Activated T-helper 2 cell treated with anti-CD3 and anti-CD28 coated beads, Interferon-gamma antibody, Interleukin-2, Interleukin-4, amounts not matched to agents 10 μg/mL and 5 μg/mL and 100 μg/mL, durations not matched to agents 14 hours and 24 hours and 36 hours (primary cell): Measurements from ENCODE around the gene SLC16A7. TPM values are rescaled to one million over a fixed set of nuclear protein-coding genes. Genes with fewer than 3 reads are reported as not detected.
A peak's percentile ranks its signal among the peaks of the same experiment; 100 is the strongest.
"Not testable (repeated sequence)": the region's sequence is repeated elsewhere in the genome, so short reads cannot be mapped to it uniquely, and the experiment has no call there.

Experiments
- DNase-seq: peaks from one replicate; pipeline ENCODE4 v3.0.0; 2021; ENCODE audit warnings: low spot score
- H3K27ac Mint-ChIP-seq: one replicate; pipeline ENCODE4 v1.8.0; 2021; ENCODE audit warnings: mixed read lengths
- H3K27me3 Mint-ChIP-seq: one replicate; pipeline ENCODE4 v1.8.0; 2021; ENCODE audit warnings: low read depth, mixed read lengths
- H3K36me3 Mint-ChIP-seq: one replicate; pipeline ENCODE4 v1.8.0; 2021; ENCODE audit warnings: low read depth, mixed read lengths
- H3K4me1 Mint-ChIP-seq: one replicate; pipeline ENCODE4 v1.8.0; 2021; ENCODE audit warnings: low read depth, mixed read lengths
- H3K4me3 Mint-ChIP-seq: one replicate; pipeline ENCODE4 v1.8.0; 2021; ENCODE audit warnings: low read depth, mild to moderate bottlenecking, moderate library complexity, mixed read lengths
- H3K9me3 Mint-ChIP-seq: one replicate; pipeline ENCODE4 v1.8.0; 2021; ENCODE audit warnings: mixed read lengths
- intact Hi-C: fragments of 100-400 bp; cut with micrococcal nuclease; formaldehyde crosslinking; loops from one replicate; pipeline ENCODE4 v1.15.1; 2023
- total RNA-seq: library from RNA; stranded (reverse); gene quantifications from 2 replicates; pipeline ENCODE4 v1.2.3, GENCODE V29; 2022

Gene SLC16A7
- total RNA-seq, 1 donor from 2014 or later: 29.1 TPM

GRCh38 chr12:59595565-59595882 is 305 bp upstream of the SLC16A7 start:
- peaks cover 29% of the 10 kb centered on the region for H3K36me3 Mint-ChIP-seq
- no peaks in the 10 kb centered on the region for H3K9me3 Mint-ChIP-seq
- no peaks in the 10 kb centered on the region for H3K27me3 Mint-ChIP-seq
- no peak for DNase-seq
- peaks cover 44% of the 10 kb centered on the region for H3K4me1 Mint-ChIP-seq
- peak overlapping the region; percentile 88 for H3K4me3 Mint-ChIP-seq
- intact Hi-C loops: loop anchor here (5.0 kb wide), 1 partner anchor 42 kb away; no protein-coding TSS in a partner anchor
- peak overlapping the region; percentile 82 for H3K27ac Mint-ChIP-seq

GRCh38 chr12:59597385-59597781 is 1.6 kb downstream of the SLC16A7 start:
- Mint-ChIP-seq H3K4me1 (peaks cover 45% of the 10 kb centered on the region), H3K36me3 (peaks cover 38% of the 10 kb centered on the region), H3K27me3 (no peaks in the 10 kb centered on the region), H3K4me3 (peak overlapping the region; percentile 88), H3K9me3 (no peaks in the 10 kb centered on the region), H3K27ac (peak overlapping the region; percentile 99)
- peak; percentile 65 for DNase-seq
- intact Hi-C loops: loop anchor here (1.0 to 5.0 kb wide), 6 partner anchors 14 to 1657 kb away; partner anchors contain the start of gene ATP23

- Mint-ChIP-seq H3K4me3 (no peak overlapping the region), H3K27ac (no peak overlapping the region), H3K36me3 (peaks cover 55% of the 10 kb centered on the region), H3K27me3 (no peaks in the 10 kb centered on the region), H3K9me3 (no peaks in the 10 kb centered on the region), H3K4me1 (peaks cover 40% of the 10 kb centered on the region)
- intact Hi-C loops: no loop called here
- DNase-seq: no peak
These were observed 4.3 kb downstream of the SLC16A7 start for GRCh38 chr12:59600171-59600570.

- Mint-ChIP-seq H3K4me3 (no peak overlapping the region), H3K36me3 (peaks cover 74% of the 10 kb centered on the region), H3K4me1 (peaks cover 24% of the 10 kb centered on the region), H3K27ac (no peak overlapping the region), H3K27me3 (no peaks in the 10 kb centered on the region), H3K9me3 (peaks cover 6% of the 10 kb centered on the region)
- no peak for DNase-seq
- intact Hi-C loops: no loop called here
These were observed 7.9 kb downstream of the SLC16A7 start for GRCh38 chr12:59603754-59604153.

GRCh38 chr12:59612823-59613434 is 17.1 kb downstream of the SLC16A7 start:
- H3K4me1 Mint-ChIP-seq, intact Hi-C loops, H3K4me3 Mint-ChIP-seq, DNase-seq, H3K27ac Mint-ChIP-seq, H3K27me3 Mint-ChIP-seq: not testable (repeated sequence)
- H3K36me3 Mint-ChIP-seq: peaks cover 60% of the 10 kb centered on the region
- peaks cover 50% of the 10 kb centered on the region for H3K9me3 Mint-ChIP-seq

- H3K4me3 Mint-ChIP-seq: no peak overlapping the region
These were observed 19.8 kb downstream of the SLC16A7 start for GRCh38 chr12:59615392-59616165.

GRCh38 chr12:59619461-59620240 is 23.8 kb downstream of the SLC16A7 start:
- H3K27me3 Mint-ChIP-seq: no peaks in the 10 kb centered on the region
- peaks cover 11% of the 10 kb centered on the region for H3K4me1 Mint-ChIP-seq
- no peak overlapping the region for H3K27ac Mint-ChIP-seq
- intact Hi-C loops: no loop called here
- no peak for DNase-seq
- no peaks in the 10 kb centered on the region for H3K9me3 Mint-ChIP-seq
- H3K36me3 Mint-ChIP-seq: peaks cover 4% of the 10 kb centered on the region
- H3K4me3 Mint-ChIP-seq: no peak overlapping the region

More at GRCh38 chr12:59615392-59616165, 19.8 kb downstream of the SLC16A7 start:
- DNase-seq: no peak
- no peak overlapping the region for H3K27ac Mint-ChIP-seq
- H3K36me3 Mint-ChIP-seq: peaks cover 36% of the 10 kb centered on the region
- intact Hi-C loops: no loop called here
- H3K4me1 Mint-ChIP-seq: peaks cover 7% of the 10 kb centered on the region
- peaks cover 30% of the 10 kb centered on the region for H3K9me3 Mint-ChIP-seq
- no peaks in the 10 kb centered on the region for H3K27me3 Mint-ChIP-seq

- intact Hi-C loops: no loop called here
- peak overlapping the region; percentile 38 for H3K27ac Mint-ChIP-seq
- H3K4me3 Mint-ChIP-seq: no peak overlapping the region
- no peak for DNase-seq
- H3K4me1 Mint-ChIP-seq: peaks cover 13% of the 10 kb centered on the region
- no peaks in the 10 kb centered on the region for H3K27me3 Mint-ChIP-seq
- peaks cover 6% of the 10 kb centered on the region for H3K36me3 Mint-ChIP-seq
- no peaks in the 10 kb centered on the region for H3K9me3 Mint-ChIP-seq
These were observed 24.5 kb downstream of the SLC16A7 start for GRCh38 chr12:59620326-59620725.

GRCh38 chr12:59624732-59625460 is 29.1 kb downstream of the SLC16A7 start:
- H3K36me3 Mint-ChIP-seq: peaks cover 21% of the 10 kb centered on the region
- no peaks in the 10 kb centered on the region for H3K27me3 Mint-ChIP-seq
- H3K9me3 Mint-ChIP-seq: no peaks in the 10 kb centered on the region
- intact Hi-C loops: no loop called here
- no peak overlapping the region for H3K27ac Mint-ChIP-seq
- peaks cover 24% of the 10 kb centered on the region for H3K4me1 Mint-ChIP-seq
- no peak for DNase-seq
- H3K4me3 Mint-ChIP-seq: no peak overlapping the region

GRCh38 chr12:59626382-59626781 is 30.6 kb downstream of the SLC16A7 start:
- Mint-ChIP-seq H3K4me3 (no peak overlapping the region), H3K9me3 (no peaks in the 10 kb centered on the region), H3K27ac (no peak overlapping the region), H3K27me3 (no peaks in the 10 kb centered on the region), H3K36me3 (peaks cover 24% of the 10 kb centered on the region), H3K4me1 (peaks cover 21% of the 10 kb centered on the region)
- DNase-seq: no peak
- intact Hi-C loops: no loop called here

- H3K4me1 Mint-ChIP-seq: peaks cover 21% of the 10 kb centered on the region
- no peak overlapping the region for H3K27ac Mint-ChIP-seq
- no peaks in the 10 kb centered on the region for H3K9me3 Mint-ChIP-seq
- no peak overlapping the region for H3K4me3 Mint-ChIP-seq
- intact Hi-C loops: no loop called here
- no peak for DNase-seq
- H3K36me3 Mint-ChIP-seq: peaks cover 31% of the 10 kb centered on the region
- H3K27me3 Mint-ChIP-seq: no peaks in the 10 kb centered on the region
These were observed 31.8 kb downstream of the SLC16A7 start for GRCh38 chr12:59627582-59627981.

- Mint-ChIP-seq H3K9me3 (no peaks in the 10 kb centered on the region), H3K27ac (no peak overlapping the region), H3K4me1 (peaks cover 23% of the 10 kb centered on the region), H3K36me3 (peaks cover 38% of the 10 kb centered on the region), H3K4me3 (no peak overlapping the region), H3K27me3 (no peaks in the 10 kb centered on the region)
- intact Hi-C loops: no loop called here
- no peak for DNase-seq
These were observed 34.1 kb downstream of the SLC16A7 start for GRCh38 chr12:59629890-59630289.
